GM10266 (cell line): ENCODE measurements around the gene WNT6.

Experiments used
- DNase-seq: peaks from one replicate; pipeline ENCODE4 v3.0.0; 2012; ENCODE audit errors: extremely low spot score
- TF ChIP-seq, protein P1 (sequence below): IDR thresholded peaks from 2 replicates; pipeline ENCODE4 v1.5.1; 2012; ENCODE audit warnings: mild to moderate bottlenecking, low read depth; ENCODE audit not compliant: control insufficient read depth, insufficient read depth; ENCODE audit errors: missing control alignments

WNT6 gene

DNA sequence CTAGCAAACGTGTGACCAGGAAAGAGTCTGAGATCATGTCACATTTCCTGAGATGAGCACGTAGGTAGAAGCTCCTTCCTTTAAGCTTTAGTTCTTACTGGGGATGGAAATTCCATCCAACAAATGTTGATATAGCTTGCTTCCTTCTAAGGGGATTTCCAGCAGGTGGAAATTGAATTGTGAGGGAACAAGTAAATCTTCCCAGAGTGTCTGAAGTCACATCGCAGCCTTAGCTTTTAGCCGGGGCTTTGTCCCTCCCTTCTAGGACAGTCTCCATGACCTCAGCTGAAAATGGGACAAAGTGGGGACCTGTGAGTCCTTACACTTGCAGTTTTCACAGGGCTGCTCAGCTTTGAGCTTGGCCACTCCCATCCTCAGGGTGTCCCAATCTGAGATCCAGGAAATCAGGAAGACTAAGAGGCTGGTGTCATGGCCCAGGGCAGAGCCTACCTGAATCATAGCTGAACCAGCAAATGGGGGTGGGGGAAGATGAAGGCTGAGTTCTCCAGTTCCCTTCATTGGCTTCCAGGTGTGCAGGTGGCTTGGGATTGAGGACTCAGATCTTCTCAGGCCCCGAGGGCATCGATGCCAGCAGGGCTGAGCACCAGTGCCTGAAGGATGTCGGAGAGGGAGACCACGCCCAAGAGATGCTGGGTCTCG lies 36.3 kb upstream of the WNT6 start:
- TF ChIP-seq, protein P1, sequence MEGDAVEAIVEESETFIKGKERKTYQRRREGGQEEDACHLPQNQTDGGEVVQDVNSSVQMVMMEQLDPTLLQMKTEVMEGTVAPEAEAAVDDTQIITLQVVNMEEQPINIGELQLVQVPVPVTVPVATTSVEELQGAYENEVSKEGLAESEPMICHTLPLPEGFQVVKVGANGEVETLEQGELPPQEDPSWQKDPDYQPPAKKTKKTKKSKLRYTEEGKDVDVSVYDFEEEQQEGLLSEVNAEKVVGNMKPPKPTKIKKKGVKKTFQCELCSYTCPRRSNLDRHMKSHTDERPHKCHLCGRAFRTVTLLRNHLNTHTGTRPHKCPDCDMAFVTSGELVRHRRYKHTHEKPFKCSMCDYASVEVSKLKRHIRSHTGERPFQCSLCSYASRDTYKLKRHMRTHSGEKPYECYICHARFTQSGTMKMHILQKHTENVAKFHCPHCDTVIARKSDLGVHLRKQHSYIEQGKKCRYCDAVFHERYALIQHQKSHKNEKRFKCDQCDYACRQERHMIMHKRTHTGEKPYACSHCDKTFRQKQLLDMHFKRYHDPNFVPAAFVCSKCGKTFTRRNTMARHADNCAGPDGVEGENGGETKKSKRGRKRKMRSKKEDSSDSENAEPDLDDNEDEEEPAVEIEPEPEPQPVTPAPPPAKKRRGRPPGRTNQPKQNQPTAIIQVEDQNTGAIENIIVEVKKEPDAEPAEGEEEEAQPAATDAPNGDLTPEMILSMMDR: no peak
- no peak for DNase-seq

DNA sequence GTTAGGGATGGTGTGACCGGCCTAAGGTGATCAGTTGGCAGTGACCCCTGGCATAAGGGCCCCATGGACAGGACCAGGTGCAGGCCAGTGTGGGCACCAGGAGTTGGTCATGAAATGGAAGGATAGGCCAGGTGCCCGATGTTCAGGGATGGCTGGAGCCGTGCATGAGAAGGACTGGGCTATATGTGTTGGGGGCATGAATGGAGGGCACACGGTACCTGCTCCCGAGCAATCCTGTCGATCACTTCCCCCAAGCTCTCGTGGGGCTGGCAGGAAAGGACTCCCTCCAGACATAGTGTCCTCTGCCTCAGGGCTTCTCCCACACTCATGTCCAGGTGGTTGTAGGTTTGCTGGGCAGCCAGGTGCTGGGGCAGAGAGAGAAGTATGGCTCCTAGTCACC lies 35.6 kb upstream of the WNT6 start:
- DNase-seq: no peak
- TF ChIP-seq, protein P1: no peak

DNA sequence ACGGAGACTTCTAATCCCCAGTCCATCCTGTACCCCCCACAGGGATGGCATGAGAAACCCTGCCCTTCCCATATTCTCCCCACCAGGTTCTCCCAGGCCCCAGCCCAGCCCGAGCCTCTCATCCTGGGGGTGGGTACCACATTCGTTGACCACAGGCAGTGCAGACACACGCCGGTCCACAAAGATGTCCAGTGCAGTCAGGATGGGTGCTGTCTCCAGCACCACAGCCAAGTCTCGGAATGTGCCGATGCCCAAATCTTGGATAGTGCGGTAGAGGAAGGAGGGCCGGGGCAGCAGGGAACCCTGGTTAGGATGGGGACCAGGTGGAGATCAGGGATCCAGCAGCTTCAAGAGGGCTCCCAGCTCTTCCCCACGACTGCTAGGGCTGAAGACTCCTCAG lies 32.8 kb upstream of the WNT6 start:
- TF ChIP-seq, protein P1: no peak
- no peak for DNase-seq

DNA sequence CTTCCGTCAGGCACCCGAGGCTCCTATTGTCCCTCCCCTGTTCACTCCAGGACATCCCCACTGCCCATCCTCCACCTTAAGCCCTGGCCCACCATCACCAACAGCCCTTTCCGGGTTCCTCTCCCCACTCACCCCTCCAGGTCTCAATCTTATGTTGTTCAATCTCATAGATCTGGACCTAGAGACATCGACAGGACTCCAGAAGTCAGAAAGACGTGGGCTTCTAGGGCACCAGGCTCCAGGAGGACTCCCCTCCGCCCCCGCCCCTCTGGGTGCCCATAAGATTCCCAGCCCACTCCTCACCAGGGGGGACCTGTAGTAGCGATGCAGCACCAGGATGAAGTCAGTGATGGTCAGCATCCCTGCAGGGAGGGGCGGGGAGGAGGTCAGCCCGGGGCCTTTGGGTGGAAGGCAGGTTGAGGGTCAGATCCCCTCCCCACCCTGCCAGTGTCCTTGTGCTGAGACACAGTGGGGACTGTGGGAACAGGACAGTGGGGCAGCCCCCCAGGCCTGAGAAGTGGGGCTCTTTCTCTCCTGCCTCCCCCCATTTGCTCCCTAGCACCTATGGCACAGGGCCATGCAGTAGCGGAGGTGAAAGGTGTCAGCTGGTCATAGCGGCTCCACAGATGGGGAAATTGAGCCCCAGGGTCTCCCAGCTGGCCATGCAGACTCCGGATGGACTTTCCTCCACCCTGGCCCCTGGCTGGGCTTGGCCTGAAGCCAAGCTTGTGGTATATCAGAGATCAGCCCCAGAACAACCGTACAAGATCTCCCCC lies 31.7 kb upstream of the WNT6 start:
- no peak for DNase-seq
- TF ChIP-seq, protein P1: no peak

DNA sequence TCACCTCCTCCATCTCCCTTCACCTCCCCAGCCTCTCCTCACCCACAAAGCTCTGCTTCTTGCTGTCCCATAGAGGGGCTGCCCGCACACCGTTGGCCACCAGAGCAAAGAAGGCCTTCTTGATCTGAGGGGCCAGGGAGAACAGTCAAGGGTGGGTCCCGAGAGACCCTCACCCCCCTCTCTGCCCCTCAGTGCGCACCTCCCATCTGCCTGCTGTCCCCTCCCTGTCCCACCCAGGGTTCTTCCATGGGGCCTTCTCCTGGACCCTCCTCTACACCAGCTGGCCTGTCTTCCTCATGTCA lies 31.2 kb upstream of the WNT6 start:
- TF ChIP-seq, protein P1: no peak
- DNase-seq: no peak

DNA sequence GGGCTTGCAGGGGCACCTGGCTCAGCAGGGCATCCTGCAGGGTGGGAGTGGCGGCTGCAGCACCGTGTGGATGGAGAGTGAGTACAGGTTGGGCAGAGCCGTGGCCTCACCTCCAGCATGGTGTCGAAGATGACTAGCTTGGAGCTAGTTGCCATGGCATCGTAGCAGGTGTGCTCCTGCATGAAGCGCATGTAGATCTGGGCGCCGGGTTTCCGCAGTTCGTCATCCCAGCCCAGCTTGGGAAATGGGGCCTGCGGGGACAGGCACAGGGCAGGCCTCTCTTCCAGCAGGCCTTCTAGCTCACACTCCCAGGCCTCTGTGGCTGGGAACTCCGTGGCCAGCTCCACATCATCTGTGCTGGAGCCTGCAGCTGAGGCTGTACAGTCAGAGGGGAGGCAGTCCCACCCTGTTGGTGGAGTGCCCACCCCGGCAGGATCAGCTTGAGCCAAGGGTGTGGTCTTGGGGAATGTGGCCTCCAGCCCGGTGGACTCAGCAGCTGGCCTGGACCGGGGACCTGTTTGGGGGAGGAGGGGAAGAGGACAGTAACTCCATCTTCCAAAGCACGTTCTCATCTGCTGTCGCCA lies 29.6 kb upstream of the WNT6 start:
- TF ChIP-seq, protein P1: no peak
- no peak for DNase-seq
